GM12865 (cell line): ENCODE data around the gene RTN4R.

Experiments used
- DNase-seq: peaks from one replicate; pipeline ENCODE4 v3.0.0; 2010; ENCODE audit warnings: low read depth
- H3K4me3 ChIP-seq: 2 replicates; pipeline ENCODE4 v1.5.1; 2011; ENCODE audit warnings: mild to moderate bottlenecking, low read depth, low read length, control low read depth
- CTCF ChIP-seq: IDR thresholded peaks from 2 replicates; pipeline ENCODE4 v1.5.1; 2011; ENCODE audit warnings: low read length, control low read depth, low read depth, inconsistent platforms; ENCODE audit not compliant: insufficient read depth; ENCODE audit errors: missing control alignments

The RTN4R gene

DNA sequence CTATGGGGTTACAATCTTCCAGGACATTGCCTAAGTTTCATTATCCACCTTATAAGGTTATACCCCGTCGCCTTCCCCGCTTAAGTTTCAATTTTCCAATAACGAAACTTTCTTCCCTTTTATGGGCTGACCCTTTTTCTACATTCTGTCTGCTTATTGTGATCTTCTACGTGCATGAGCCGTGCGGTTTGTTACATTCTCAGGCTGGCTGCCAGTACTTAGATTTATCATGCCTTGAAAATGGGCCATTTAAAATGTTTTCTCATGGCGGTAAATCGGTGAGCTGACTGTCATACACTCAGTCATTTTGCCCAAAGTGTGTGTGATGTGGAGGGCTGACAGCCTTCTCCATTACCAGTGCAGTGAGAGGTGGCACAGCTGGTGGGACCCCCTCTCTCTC lies 28.5 kb upstream of the RTN4R start:
- no peak for DNase-seq
- TF ChIP-seq CTCF = no peak
- no peak overlapping the region for H3K4me3 ChIP-seq

DNA sequence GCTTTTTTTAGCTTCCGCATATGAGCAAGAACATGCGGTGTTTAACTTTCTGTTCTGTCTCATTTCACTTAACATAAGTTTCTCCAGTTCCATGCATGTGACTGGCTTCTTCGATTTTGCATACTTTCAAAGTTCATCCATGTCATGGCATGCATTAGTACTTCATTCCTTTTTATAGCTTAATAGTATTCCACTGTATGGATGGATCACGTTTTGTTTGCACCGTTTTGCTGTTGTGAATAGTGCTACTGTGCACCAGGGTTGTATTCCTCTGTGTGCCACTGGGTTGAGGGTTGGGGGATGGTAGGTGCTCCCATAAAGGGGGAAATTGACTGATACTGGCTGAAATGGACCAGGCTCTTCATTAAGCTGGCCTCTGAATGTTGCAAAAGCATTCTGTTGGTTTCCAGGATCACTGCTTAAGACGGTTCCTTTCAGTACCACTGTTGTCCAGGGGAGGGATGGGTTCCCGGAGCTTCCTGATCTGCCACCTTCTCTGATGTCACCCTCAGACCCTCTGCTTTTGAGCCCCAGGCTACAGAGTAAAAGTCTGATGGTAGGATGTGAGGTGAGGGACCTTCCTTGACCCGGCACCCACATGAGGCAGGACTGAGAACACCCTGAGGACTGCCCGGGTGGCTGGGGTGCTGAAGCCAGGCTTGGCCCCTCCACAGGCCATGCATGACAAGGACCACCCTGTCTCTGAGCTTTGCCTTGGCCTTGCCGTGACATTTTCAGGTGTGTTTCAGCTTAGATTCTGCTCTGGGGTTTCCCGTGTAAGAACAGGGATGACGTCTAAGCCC lies 27.3 kb upstream of the RTN4R start:
- no peak overlapping the region for H3K4me3 ChIP-seq
- DNase-seq = no peak
- no peak for TF ChIP-seq CTCF

- TF ChIP-seq CTCF = no peak
- DNase-seq = no peak
- H3K4me3 ChIP-seq = no peak overlapping the region
Observed at GRCh38 chr22:20292673-20293232, 24.6 kb upstream of the RTN4R start.

DNA sequence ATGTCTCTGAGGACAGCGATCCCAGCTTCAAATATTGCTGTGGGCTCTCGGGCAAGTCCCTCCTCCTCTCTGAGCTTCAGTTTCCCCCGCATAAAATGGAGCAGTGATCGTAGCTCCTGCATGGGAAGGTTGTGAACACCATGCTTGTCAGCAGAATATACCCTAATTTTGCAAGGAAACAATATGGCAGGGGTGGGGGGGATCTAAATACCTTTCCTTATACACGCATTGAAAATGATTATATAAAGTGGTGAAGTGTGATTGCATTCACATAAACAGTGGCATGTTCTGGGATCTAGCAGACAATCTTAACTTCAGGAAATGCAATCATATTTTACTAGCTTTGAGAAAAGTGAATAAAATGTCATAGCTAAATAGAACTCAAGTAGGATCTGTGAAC lies 24.0 kb upstream of the RTN4R start:
- DNase-seq = no peak
- no peak for TF ChIP-seq CTCF
- no peak overlapping the region for H3K4me3 ChIP-seq

DNA sequence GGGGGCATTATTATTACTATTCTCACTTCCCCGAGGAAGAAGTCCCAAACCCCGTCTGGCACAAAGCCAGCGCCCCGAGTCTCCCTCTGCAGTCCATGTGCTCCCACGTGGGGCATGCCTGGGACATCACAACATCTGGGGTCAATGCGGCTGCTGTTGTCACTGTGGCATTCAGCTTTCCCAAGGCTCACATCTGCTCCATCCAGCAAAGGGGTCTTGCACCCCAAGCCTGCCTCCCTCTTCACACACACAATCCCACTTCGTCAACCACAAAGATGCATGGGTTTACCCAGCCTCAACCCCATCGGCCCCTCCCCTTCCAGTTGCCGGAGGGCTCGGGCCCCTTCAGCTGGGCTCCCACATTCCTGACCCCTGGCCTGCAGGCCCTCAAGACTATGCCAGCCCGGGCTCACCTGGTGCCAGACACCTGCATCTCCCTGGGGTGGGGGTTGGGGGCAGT lies 23.5 kb upstream of the RTN4R start:
- H3K4me3 ChIP-seq = no peak overlapping the region
- DNase-seq = no peak
- no peak for TF ChIP-seq CTCF

- DNase-seq = no peak
- TF ChIP-seq CTCF = no peak
- H3K4me3 ChIP-seq = no peak overlapping the region
Observed at GRCh38 chr22:20291249-20291586, 23.1 kb upstream of the RTN4R start.
